HEK293 (cell line): Measurements from ENCODE around the gene BEST2.

Experiments
- HOXD13 ChIP-seq: sonication (generic); formaldehyde crosslinking; IDR thresholded peaks from 2 replicates; pipeline ENCODE4 v1.8.0; 2022; ENCODE audit warnings: missing genetic modification reagents, borderline replicate concordance
- MYNN ChIP-seq: fragments of 450-650 bp; formaldehyde crosslinking; IDR thresholded peaks from 2 replicates; pipeline ENCODE4 v1.5.1; 2016; ENCODE audit warnings: missing biosample characterization, missing genetic modification characterization, borderline replicate concordance
- ZBTB21 ChIP-seq: fragments of 450-650 bp; formaldehyde crosslinking; IDR thresholded peaks from 2 replicates; pipeline ENCODE4 v1.5.1; 2017; ENCODE audit warnings: missing biosample characterization, missing genetic modification characterization
- ZBTB48 ChIP-seq: fragments of 450-650 bp; formaldehyde crosslinking; IDR thresholded peaks from 2 replicates; pipeline ENCODE4 v1.5.1; 2016; ENCODE audit warnings: missing biosample characterization, missing genetic modification characterization
- ZNF16 ChIP-seq: fragments of 450-650 bp; formaldehyde crosslinking; IDR thresholded peaks from 2 replicates; pipeline ENCODE4 v1.5.1; 2016; ENCODE audit warnings: low read depth, missing biosample characterization, missing genetic modification characterization
- ZNF174 ChIP-seq: fragments of 450-650 bp; formaldehyde crosslinking; IDR thresholded peaks from 2 replicates; pipeline ENCODE4 v1.5.0; 2017; ENCODE audit warnings: missing biosample characterization, mild to moderate bottlenecking, missing genetic modification characterization
- ZNF211 ChIP-seq: fragments of 450-650 bp; formaldehyde crosslinking; IDR thresholded peaks from 2 replicates; pipeline ENCODE4 v1.5.1; 2016; ENCODE audit warnings: low read depth, missing biosample characterization, missing genetic modification characterization
- ZNF223 ChIP-seq: fragments of 450-650 bp; formaldehyde crosslinking; IDR thresholded peaks from 2 replicates; pipeline ENCODE4 v1.5.1; 2016; ENCODE audit warnings: missing biosample characterization, missing genetic modification characterization
- ZNF266 ChIP-seq: fragments of 450-650 bp; formaldehyde crosslinking; IDR thresholded peaks from 2 replicates; pipeline ENCODE4 v1.5.1; 2016; ENCODE audit warnings: missing biosample characterization, missing genetic modification characterization, low read depth
- ZNF335 ChIP-seq: fragments of 450-650 bp; formaldehyde crosslinking; conservative IDR thresholded peaks from 2 replicates; pipeline ENCODE4 v1.5.1; 2016; ENCODE audit warnings: missing biosample characterization, missing genetic modification characterization
- ZNF341 ChIP-seq: fragments of 450-650 bp; formaldehyde crosslinking; IDR thresholded peaks from 2 replicates; pipeline ENCODE4; 2016; ENCODE audit warnings: low read depth, missing biosample characterization, missing genetic modification characterization
- ZNF433 ChIP-seq: fragments of 450-650 bp; formaldehyde crosslinking; IDR thresholded peaks from 2 replicates; pipeline ENCODE4 v1.5.1; 2016; ENCODE audit warnings: missing biosample characterization, missing genetic modification characterization, low read depth
- ZNF473 ChIP-seq: fragments of 450-650 bp; formaldehyde crosslinking; IDR thresholded peaks from 2 replicates; pipeline ENCODE4 v1.5.1; 2017; ENCODE audit warnings: missing biosample characterization, missing genetic modification characterization
- ZNF521 ChIP-seq: fragments of 450-650 bp; formaldehyde crosslinking; IDR thresholded peaks from 2 replicates; pipeline ENCODE4 v1.5.1; 2017; ENCODE audit warnings: missing biosample characterization, mild to moderate bottlenecking, missing genetic modification characterization
- ZNF549 ChIP-seq: fragments of 450-650 bp; IDR thresholded peaks from 2 replicates; pipeline ENCODE4 v1.5.1; 2018; ENCODE audit warnings: missing biosample characterization, missing genetic modification characterization, mild to moderate bottlenecking, inconsistent platforms, moderate library complexity
- ZNF623 ChIP-seq: fragments of 450-650 bp; formaldehyde crosslinking; IDR thresholded peaks from 2 replicates; pipeline ENCODE4 v1.5.1; 2016; ENCODE audit warnings: missing biosample characterization, missing genetic modification characterization
- ZNF785 ChIP-seq: fragments of 450-650 bp; formaldehyde crosslinking; IDR thresholded peaks from 2 replicates; pipeline ENCODE4 v1.5.1; 2016; ENCODE audit warnings: missing biosample characterization, missing genetic modification characterization
- ZSCAN30 ChIP-seq: fragments of 450-650 bp; IDR thresholded peaks from 2 replicates; pipeline ENCODE4 v1.5.1; 2018; ENCODE audit warnings: missing biosample characterization, mild to moderate bottlenecking, missing genetic modification characterization, moderate library complexity
- TF ChIP-seq, protein P1 (sequence below): fragments of 450-650 bp; formaldehyde crosslinking; IDR thresholded peaks from 2 replicates; pipeline ENCODE4 v1.5.1; 2016; ENCODE audit warnings: missing biosample characterization, missing genetic modification characterization
- TF ChIP-seq, protein P2 (sequence below): fragments of 450-650 bp; formaldehyde crosslinking; IDR thresholded peaks from 2 replicates; pipeline ENCODE4 v1.5.1; 2016; ENCODE audit warnings: missing biosample characterization, missing genetic modification characterization
- TF ChIP-seq, protein P3 (sequence below): fragments of 450-650 bp; formaldehyde crosslinking; IDR thresholded peaks from 2 replicates; pipeline ENCODE4 v1.5.1; 2017; ENCODE audit warnings: missing biosample characterization, missing genetic modification characterization
- TF ChIP-seq, protein P4 (sequence below): fragments of 450-650 bp; formaldehyde crosslinking; IDR thresholded peaks from 2 replicates; pipeline ENCODE4 v1.5.1; 2016; ENCODE audit warnings: missing biosample characterization, missing genetic modification characterization
- TF ChIP-seq, protein P5 (sequence below): fragments of 450-650 bp; formaldehyde crosslinking; conservative IDR thresholded peaks from 2 replicates; pipeline ENCODE4 v1.5.1; 2016; ENCODE audit warnings: low read depth, missing biosample characterization, missing genetic modification characterization
- TF ChIP-seq, protein P6 (sequence below): fragments of 450-650 bp; formaldehyde crosslinking; IDR thresholded peaks from 2 replicates; pipeline ENCODE4 v1.5.1; 2016; ENCODE audit warnings: missing biosample characterization, missing genetic modification characterization, low read depth
- TF ChIP-seq, protein P7 (sequence below): fragments of 450-650 bp; formaldehyde crosslinking; IDR thresholded peaks from 2 replicates; pipeline ENCODE4 v1.5.1; 2016; ENCODE audit warnings: missing biosample characterization, missing genetic modification characterization

Gene BEST2

DNA sequence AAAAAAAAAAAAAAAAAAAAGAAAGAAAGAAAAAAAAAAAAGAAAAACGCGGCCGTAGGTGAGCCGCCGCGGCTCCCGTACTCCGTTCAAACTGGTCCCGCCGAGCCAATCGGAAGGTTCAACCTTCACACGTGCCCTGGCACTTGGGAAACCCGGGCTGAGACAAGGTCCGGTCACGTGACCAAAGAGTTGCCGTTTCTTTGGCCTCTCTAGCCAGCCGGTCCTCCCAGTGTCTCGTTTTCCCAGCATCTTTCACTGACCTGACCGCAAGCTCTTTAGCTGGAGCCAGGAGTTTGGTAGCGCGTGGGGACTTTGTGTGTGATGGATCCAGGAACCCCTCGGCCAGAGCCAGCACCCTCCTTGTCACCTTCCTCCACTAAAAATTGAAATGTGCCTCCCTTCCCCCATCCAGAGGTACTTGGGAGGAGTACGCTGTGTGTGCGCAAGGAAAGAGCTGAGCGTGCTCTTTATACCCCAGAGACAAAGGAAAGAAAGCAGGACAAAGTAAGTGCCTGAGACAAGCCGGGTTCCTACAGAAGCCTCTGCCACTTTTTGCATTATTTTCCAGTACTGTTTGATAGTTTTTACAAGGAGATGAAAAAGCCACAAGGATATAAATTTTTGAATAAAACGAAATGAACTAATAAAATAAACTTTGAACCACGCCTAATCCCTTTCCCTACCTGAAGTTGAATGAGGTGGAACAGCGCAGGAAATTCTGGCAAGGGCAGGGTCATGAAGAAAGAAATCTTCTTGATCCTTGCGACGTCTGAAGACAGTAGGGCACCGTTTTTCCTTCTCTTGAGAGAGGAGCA, 28.8 kb upstream of the BEST2 start (continued):
- TF ChIP-seq, protein P1, sequence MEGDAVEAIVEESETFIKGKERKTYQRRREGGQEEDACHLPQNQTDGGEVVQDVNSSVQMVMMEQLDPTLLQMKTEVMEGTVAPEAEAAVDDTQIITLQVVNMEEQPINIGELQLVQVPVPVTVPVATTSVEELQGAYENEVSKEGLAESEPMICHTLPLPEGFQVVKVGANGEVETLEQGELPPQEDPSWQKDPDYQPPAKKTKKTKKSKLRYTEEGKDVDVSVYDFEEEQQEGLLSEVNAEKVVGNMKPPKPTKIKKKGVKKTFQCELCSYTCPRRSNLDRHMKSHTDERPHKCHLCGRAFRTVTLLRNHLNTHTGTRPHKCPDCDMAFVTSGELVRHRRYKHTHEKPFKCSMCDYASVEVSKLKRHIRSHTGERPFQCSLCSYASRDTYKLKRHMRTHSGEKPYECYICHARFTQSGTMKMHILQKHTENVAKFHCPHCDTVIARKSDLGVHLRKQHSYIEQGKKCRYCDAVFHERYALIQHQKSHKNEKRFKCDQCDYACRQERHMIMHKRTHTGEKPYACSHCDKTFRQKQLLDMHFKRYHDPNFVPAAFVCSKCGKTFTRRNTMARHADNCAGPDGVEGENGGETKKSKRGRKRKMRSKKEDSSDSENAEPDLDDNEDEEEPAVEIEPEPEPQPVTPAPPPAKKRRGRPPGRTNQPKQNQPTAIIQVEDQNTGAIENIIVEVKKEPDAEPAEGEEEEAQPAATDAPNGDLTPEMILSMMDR (tag by site-specific recombination) = no peak
- TF ChIP-seq, protein P2, sequence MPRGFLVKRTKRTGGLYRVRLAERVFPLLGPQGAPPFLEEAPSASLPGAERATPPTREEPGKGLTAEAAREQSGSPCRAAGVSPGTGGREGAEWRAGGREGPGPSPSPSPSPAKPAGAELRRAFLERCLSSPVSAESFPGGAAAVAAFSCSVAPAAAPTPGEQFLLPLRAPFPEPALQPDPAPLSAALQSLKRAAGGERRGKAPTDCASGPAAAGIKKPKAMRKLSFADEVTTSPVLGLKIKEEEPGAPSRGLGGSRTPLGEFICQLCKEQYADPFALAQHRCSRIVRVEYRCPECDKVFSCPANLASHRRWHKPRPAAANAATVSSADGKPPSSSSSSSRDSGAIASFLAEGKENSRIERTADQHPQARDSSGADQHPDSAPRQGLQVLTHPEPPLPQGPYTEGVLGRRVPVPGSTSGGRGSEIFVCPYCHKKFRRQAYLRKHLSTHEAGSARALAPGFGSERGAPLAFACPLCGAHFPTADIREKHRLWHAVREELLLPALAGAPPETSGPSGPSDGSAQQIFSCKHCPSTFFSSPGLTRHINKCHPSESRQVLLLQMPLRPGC (tag by site-specific recombination) = peak; percentile 83; the same call in 1 of the 2 replicates
- TF ChIP-seq ZNF211 (tag by site-specific recombination) = no peak
- no peak for TF ChIP-seq ZNF16 (tag by site-specific recombination)
- 0 out of 2 replicates have a peak, but pooled peaks have one; percentile 41 for TF ChIP-seq ZSCAN30 (tag by site-specific recombination)
- TF ChIP-seq ZNF341 (tag by site-specific recombination) = no peak
- no peak for TF ChIP-seq ZNF521 (tag by site-specific recombination)
- no peak for TF ChIP-seq MYNN (tag by site-specific recombination)
- TF ChIP-seq, protein P3, sequence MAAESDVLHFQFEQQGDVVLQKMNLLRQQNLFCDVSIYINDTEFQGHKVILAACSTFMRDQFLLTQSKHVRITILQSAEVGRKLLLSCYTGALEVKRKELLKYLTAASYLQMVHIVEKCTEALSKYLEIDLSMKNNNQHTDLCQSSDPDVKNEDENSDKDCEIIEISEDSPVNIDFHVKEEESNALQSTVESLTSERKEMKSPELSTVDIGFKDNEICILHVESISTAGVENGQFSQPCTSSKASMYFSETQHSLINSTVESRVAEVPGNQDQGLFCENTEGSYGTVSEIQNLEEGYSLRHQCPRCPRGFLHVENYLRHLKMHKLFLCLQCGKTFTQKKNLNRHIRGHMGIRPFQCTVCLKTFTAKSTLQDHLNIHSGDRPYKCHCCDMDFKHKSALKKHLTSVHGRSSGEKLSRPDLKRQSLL (tag by site-specific recombination) = peak; percentile 43; the same call in 1 of the 2 replicates
- peak; percentile 59 for TF ChIP-seq ZNF335 (tag by site-specific recombination)
- TF ChIP-seq, protein P4, sequence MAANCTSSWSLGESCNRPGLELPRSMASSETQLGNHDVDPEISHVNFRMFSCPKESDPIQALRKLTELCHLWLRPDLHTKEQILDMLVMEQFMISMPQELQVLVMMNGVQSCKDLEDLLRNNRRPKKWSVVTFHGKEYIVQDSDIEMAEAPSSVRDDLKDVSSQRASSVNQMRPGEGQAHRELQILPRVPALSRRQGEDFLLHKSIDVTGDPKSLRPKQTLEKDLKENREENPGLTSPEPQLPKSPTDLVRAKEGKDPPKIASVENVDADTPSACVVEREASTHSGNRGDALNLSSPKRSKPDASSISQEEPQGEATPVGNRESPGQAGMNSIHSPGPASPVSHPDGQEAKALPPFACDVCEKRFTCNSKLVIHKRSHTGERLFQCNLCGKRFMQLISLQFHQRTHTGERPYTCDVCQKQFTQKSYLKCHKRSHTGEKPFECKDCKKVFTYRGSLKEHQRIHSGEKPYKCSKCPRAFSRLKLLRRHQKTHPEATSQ (tag by site-specific recombination) = no peak
- peak; percentile 77 for TF ChIP-seq ZBTB21 (tag by site-specific recombination)
- TF ChIP-seq ZBTB48 = no peak
- no peak; the same call in 1 of the 2 replicates for TF ChIP-seq ZNF623 (tag by site-specific recombination)
- TF ChIP-seq, protein P5, sequence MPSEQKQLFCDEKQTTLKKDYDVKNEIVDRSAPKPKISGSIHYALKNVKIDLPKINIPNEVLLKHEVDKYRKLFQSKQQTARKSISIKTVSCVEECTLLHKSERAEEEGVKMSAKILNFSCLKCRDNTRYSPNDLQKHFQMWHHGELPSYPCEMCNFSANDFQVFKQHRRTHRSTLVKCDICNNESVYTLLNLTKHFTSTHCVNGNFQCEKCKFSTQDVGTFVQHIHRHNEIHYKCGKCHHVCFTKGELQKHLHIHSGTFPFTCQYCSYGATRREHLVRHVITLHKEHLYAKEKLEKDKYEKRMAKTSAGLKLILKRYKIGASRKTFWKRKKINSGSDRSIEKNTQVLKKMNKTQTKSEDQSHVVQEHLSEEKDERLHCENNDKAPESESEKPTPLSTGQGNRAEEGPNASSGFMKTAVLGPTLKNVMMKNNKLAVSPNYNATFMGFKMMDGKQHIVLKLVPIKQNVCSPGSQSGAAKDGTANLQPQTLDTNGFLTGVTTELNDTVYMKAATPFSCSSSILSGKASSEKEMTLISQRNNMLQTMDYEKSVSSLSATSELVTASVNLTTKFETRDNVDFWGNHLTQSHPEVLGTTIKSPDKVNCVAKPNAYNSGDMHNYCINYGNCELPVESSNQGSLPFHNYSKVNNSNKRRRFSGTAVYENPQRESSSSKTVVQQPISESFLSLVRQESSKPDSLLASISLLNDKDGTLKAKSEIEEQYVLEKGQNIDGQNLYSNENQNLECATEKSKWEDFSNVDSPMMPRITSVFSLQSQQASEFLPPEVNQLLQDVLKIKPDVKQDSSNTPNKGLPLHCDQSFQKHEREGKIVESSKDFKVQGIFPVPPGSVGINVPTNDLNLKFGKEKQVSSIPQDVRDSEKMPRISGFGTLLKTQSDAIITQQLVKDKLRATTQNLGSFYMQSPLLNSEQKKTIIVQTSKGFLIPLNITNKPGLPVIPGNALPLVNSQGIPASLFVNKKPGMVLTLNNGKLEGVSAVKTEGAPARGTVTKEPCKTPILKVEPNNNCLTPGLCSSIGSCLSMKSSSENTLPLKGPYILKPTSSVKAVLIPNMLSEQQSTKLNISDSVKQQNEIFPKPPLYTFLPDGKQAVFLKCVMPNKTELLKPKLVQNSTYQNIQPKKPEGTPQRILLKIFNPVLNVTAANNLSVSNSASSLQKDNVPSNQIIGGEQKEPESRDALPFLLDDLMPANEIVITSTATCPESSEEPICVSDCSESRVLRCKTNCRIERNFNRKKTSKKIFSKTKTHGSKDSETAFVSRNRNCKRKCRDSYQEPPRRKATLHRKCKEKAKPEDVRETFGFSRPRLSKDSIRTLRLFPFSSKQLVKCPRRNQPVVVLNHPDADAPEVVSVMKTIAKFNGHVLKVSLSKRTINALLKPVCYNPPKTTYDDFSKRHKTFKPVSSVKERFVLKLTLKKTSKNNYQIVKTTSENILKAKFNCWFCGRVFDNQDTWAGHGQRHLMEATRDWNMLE (tag by site-specific recombination) = peak; percentile 65
- TF ChIP-seq ZNF549 (tag by site-specific recombination) = no peak
- TF ChIP-seq, protein P6, sequence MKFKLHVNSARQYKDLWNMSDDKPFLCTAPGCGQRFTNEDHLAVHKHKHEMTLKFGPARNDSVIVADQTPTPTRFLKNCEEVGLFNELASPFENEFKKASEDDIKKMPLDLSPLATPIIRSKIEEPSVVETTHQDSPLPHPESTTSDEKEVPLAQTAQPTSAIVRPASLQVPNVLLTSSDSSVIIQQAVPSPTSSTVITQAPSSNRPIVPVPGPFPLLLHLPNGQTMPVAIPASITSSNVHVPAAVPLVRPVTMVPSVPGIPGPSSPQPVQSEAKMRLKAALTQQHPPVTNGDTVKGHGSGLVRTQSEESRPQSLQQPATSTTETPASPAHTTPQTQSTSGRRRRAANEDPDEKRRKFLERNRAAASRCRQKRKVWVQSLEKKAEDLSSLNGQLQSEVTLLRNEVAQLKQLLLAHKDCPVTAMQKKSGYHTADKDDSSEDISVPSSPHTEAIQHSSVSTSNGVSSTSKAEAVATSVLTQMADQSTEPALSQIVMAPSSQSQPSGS (tag by site-specific recombination) = peak; percentile 30; the same call in 1 of the 2 replicates
- TF ChIP-seq ZNF266 (tag by site-specific recombination) = no peak
- no peak for TF ChIP-seq ZNF223 (tag by site-specific recombination)
- TF ChIP-seq HOXD13 = no peak
- TF ChIP-seq, protein P7, sequence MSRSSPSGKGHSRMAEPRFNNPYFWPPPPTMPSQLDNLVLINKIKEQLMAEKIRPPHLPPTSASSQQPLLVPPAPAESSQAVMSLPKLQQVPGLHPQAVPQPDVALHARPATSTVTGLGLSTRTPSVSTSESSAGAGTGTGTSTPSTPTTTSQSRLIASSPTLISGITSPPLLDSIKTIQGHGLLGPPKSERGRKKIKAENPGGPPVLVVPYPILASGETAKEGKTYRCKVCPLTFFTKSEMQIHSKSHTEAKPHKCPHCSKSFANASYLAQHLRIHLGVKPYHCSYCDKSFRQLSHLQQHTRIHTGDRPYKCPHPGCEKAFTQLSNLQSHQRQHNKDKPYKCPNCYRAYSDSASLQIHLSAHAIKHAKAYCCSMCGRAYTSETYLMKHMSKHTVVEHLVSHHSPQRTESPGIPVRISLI (tag by site-specific recombination) = peak; percentile 98
- TF ChIP-seq ZNF473 (tag by site-specific recombination) = no peak
- TF ChIP-seq ZNF433 (tag by site-specific recombination) = no peak
- no peak for TF ChIP-seq ZNF174 (tag by site-specific recombination)
- 0 out of 2 replicates have a peak, but pooled peaks have one; percentile 66 for TF ChIP-seq ZNF785
